Lower leg skin (tissue), 4 donors: ENCODE data around the gene ACCSL. TPM values are rescaled to one million over a fixed set of nuclear protein-coding genes. Genes with fewer than 3 reads are reported as not detected.

Experiments
- DNase-seq, 2 donors: peaks; one replicate each; pipeline ENCODE4 v3.0.0-alpha.2; 2019; ENCODE audit warnings: low spot score in 2 of 2
- H3K4me3 ChIP-seq: fragments of 200-600 bp; sonication (generic); 2 replicates; pipeline ENCODE4 v1.5.1; 2017; ENCODE audit warnings: mild to moderate bottlenecking, low read depth; ENCODE audit not compliant: poor library complexity, severe bottlenecking
- CTCF ChIP-seq, 3 donors: fragments of 450-650 bp; IDR thresholded peaks; one replicate each; pipeline ENCODE4 v1.5.1; 2016; ENCODE audit warnings: antibody characterized with exemption in 3 of 3, mild to moderate bottlenecking in 3 of 3, moderate library complexity in 2 of 3
- POLR2A ChIP-seq, 2 donors: fragments of 450-650 bp; IDR thresholded peaks; one replicate each; pipeline ENCODE4 v1.6.1; 2016 to 2017; ENCODE audit warnings: antibody characterized with exemption in 2 of 2, mild to moderate bottlenecking in 1 of 2, moderate library complexity in 1 of 2
- WGBS, 2 donors: methylation state at CpG; one replicate each; pipeline ENCODE4 v1.1.5; 2018; 5-methylcytosine and 5-hydroxymethylcytosine counted together
- intact Hi-C: fragments of 100-400 bp; cut with DNase I; formaldehyde crosslinking; loops from one replicate; pipeline ENCODE4 v1.15.0; 2023; ENCODE audit warnings: low total_unique reads
- total RNA-seq, 4 donors: library from RNA; depleted of rRNA; stranded (reverse); fragments of >200 nt; gene quantifications; one replicate each; pipeline ENCODE4 v1.1.0, GENCODE V29; 2016

The ACCSL gene
- total RNA-seq, 4 donors from 2014 or later = 0.13 TPM; not detected in 3

- 1% methylated on average over 44 to 67 of the region's 70 CpGs for WGBS, 2 donors
- H3K4me3 ChIP-seq = peak within 1 kb of the TSS; percentile 82
- DNase-seq = peak; percentile 95 to 99
- TF ChIP-seq CTCF (IDR thresholded peaks at IDR 0.05) = no peak
- TF ChIP-seq POLR2A (IDR thresholded peaks at IDR 0.05) = no peak
- intact Hi-C loops = no loop called here
Observed at GRCh38 chr11:44065841-44066731, 18.3 kb downstream of the ACCSL start, which contains the start of gene ACCS. TSS of gene ACCS (plus strand) at chr11:44066270. CDS start at chr11:44067628, 1,358 bp downstream.

- DNase-seq = peak in 1 of 2 donors; percentile 19
- 14 to 21% methylated on average over 10 of the region's 10 CpGs for whole genome bisulfite sequencing, 2 donors
- H3K4me3 ChIP-seq = peak overlapping the region; percentile 82
- TF ChIP-seq CTCF (IDR thresholded peaks at IDR 0.05) (no peak), POLR2A (IDR thresholded peaks at IDR 0.05) (no peak)
- intact Hi-C loops = no loop called here
Observed at GRCh38 chr11:44066732-44067141, 19.0 kb downstream of the ACCSL start.

GRCh38 chr11:44067266-44067665 is 19.5 kb downstream of the ACCSL start:
- 58% methylated on average over 5 of the region's 5 CpGs for WGBS, 2 donors
- intact Hi-C loops = no loop called here

GRCh38 chr11:44068180-44068579 is 20.4 kb downstream of the ACCSL start:
- 100% methylated on average over 2 of the region's 2 CpGs for WGBS, 2 donors
- DNase-seq = no peak
- no peak for TF ChIP-seq CTCF (IDR thresholded peaks at IDR 0.05)
- no peak for TF ChIP-seq POLR2A (IDR thresholded peaks at IDR 0.05)
- intact Hi-C loops = no loop called here
- no peak overlapping the region for H3K4me3 ChIP-seq

More at GRCh38 chr11:44067266-44067665, 19.5 kb downstream of the ACCSL start:
- TF ChIP-seq POLR2A (IDR thresholded peaks at IDR 0.05) (no peak), CTCF (IDR thresholded peaks at IDR 0.05) (no peak)
- no peak for DNase-seq
- no peak overlapping the region for H3K4me3 ChIP-seq

- TF ChIP-seq POLR2A (IDR thresholded peaks at IDR 0.05) (no peak), CTCF (IDR thresholded peaks at IDR 0.05) (no peak)
- DNase-seq = peak in 1 of 2 donors; percentile 34
- H3K4me3 ChIP-seq = no peak overlapping the region
- intact Hi-C loops = no loop called here
- WGBS, 2 donors = 86 to 93% methylated on average over 2 to 3 of the region's 3 CpGs
Observed at GRCh38 chr11:44071157-44071556, 23.4 kb downstream of the ACCSL start.
